ENCODE measurements around the gene SPAG16. TPM values are rescaled to one million over a fixed set of nuclear protein-coding genes. Genes with fewer than 3 reads are reported as not detected.

The SPAG16 gene
- total and polyA plus RNA-seq, 2 donors (not counting 1 experiment from before 2014, with no cell fraction given) = 24.1 to 36.8 TPM

- Histone ChIP-seq H4K20me1 (ENCODE audit: control insufficient read depth, extremely low read depth, insufficient read depth, low read length) (no peaks in the 10 kb centered on the region), H3K36me3 (ENCODE audit: control insufficient read depth, insufficient read depth, low read length) (no peaks in the 10 kb centered on the region), H3K9ac (ENCODE audit: insufficient read depth, low read length) (no peak overlapping the region), H3K4me1 (ENCODE audit: control insufficient read depth, extremely low read depth, insufficient read depth, low read length) (no peaks in the 10 kb centered on the region), H3K9me3 (ENCODE audit: control insufficient read depth, insufficient read depth, low read depth, low read length) (no peaks in the 10 kb centered on the region), H3K4me3 (replicated peaks in 1 of 4; ENCODE audit: control extremely low read depth in 1 of 4, insufficient read depth in 1 of 4, low read depth in 3 of 4, low read length in 4 of 4) (no peak overlapping the region), H3K27ac (ENCODE audit: insufficient read depth, low read length) (no peak overlapping the region), H3K4me2 (ENCODE audit: extremely low read depth, insufficient read depth, low read length) (no peak overlapping the region), H3K79me2 (ENCODE audit: control insufficient read depth, insufficient read depth, low read length) (no peaks in the 10 kb centered on the region), H3K27me3 (ENCODE audit: control insufficient read depth, insufficient read depth, low read length) (no peaks in the 10 kb centered on the region), H2AFZ (ENCODE audit: low read length) (no peak overlapping the region)
- TF ChIP-seq CTCF (conservative IDR thresholded peaks at IDR 0.05 in 1 of 2, IDR thresholded peaks at IDR 0.05 in 1 of 2; ENCODE audit: low read depth in 1 of 2, low read length in 2 of 2) (no peak), EZH2 (IDR thresholded peaks at IDR 0.05; ENCODE audit: low read length, missing control alignments) (no peak)
- no peak for DNase-seq (ENCODE audit: low read depth in 2 of 2)
Measured at GRCh38 chr2:214217599-214217998, 933.3 kb downstream of the SPAG16 start.

- Histone ChIP-seq H3K4me3 (replicated peaks in 1 of 4; ENCODE audit: control extremely low read depth in 1 of 4, insufficient read depth in 1 of 4, low read depth in 3 of 4, low read length in 4 of 4) (no peak overlapping the region), H3K4me2 (ENCODE audit: extremely low read depth, insufficient read depth, low read length) (no peak overlapping the region), H3K4me1 (ENCODE audit: control insufficient read depth, extremely low read depth, insufficient read depth, low read length) (no peaks in the 10 kb centered on the region), H3K27me3 (ENCODE audit: control insufficient read depth, insufficient read depth, low read length) (no peaks in the 10 kb centered on the region), H4K20me1 (ENCODE audit: control insufficient read depth, extremely low read depth, insufficient read depth, low read length) (no peaks in the 10 kb centered on the region), H3K36me3 (ENCODE audit: control insufficient read depth, insufficient read depth, low read length) (no peaks in the 10 kb centered on the region), H3K9ac (ENCODE audit: insufficient read depth, low read length) (no peak overlapping the region), H3K27ac (ENCODE audit: insufficient read depth, low read length) (no peak overlapping the region), H3K9me3 (ENCODE audit: control insufficient read depth, insufficient read depth, low read depth, low read length) (no peaks in the 10 kb centered on the region), H2AFZ (ENCODE audit: low read length) (no peak overlapping the region), H3K79me2 (ENCODE audit: control insufficient read depth, insufficient read depth, low read length) (no peaks in the 10 kb centered on the region)
- TF ChIP-seq CTCF (conservative IDR thresholded peaks at IDR 0.05 in 1 of 2, IDR thresholded peaks at IDR 0.05 in 1 of 2; ENCODE audit: low read depth in 1 of 2, low read length in 2 of 2) (no peak), EZH2 (IDR thresholded peaks at IDR 0.05; ENCODE audit: low read length, missing control alignments) (no peak)
- no peak for DNase-seq (ENCODE audit: low read depth in 2 of 2)
Measured at GRCh38 chr2:214220251-214220650, 936.0 kb downstream of the SPAG16 start.

GRCh38 chr2:214226061-214226460 lies 941.8 kb downstream of the SPAG16 start:
- no peak overlapping the region for H3K9ac ChIP-seq (ENCODE audit: insufficient read depth, low read length)
- H4K20me1 ChIP-seq (ENCODE audit: control insufficient read depth, extremely low read depth, insufficient read depth, low read length) = no peaks in the 10 kb centered on the region
- H3K27me3 ChIP-seq (ENCODE audit: control insufficient read depth, insufficient read depth, low read length) = no peaks in the 10 kb centered on the region
- DNase-seq (ENCODE audit: low read depth in 2 of 2) = peak in 1 of 2 donors; percentile 22
- H3K27ac ChIP-seq (ENCODE audit: insufficient read depth, low read length) = no peak overlapping the region
- no peak overlapping the region for H3K4me2 ChIP-seq (ENCODE audit: extremely low read depth, insufficient read depth, low read length)
- no peaks in the 10 kb centered on the region for H3K9me3 ChIP-seq (ENCODE audit: control insufficient read depth, insufficient read depth, low read depth, low read length)
- no peaks in the 10 kb centered on the region for H3K4me1 ChIP-seq (ENCODE audit: control insufficient read depth, extremely low read depth, insufficient read depth, low read length)
- no peaks in the 10 kb centered on the region for H3K36me3 ChIP-seq (ENCODE audit: control insufficient read depth, insufficient read depth, low read length)
- TF ChIP-seq CTCF (conservative IDR thresholded peaks at IDR 0.05 in 1 of 2, IDR thresholded peaks at IDR 0.05 in 1 of 2; ENCODE audit: low read depth in 1 of 2, low read length in 2 of 2) = no peak
- TF ChIP-seq EZH2 (IDR thresholded peaks at IDR 0.05; ENCODE audit: low read length, missing control alignments) = no peak
- no peaks in the 10 kb centered on the region for H3K79me2 ChIP-seq (ENCODE audit: control insufficient read depth, insufficient read depth, low read length)
- H3K4me3 ChIP-seq (replicated peaks in 1 of 4; ENCODE audit: control extremely low read depth in 1 of 4, insufficient read depth in 1 of 4, low read depth in 3 of 4, low read length in 4 of 4) = no peak overlapping the region
- H2AFZ ChIP-seq (ENCODE audit: low read length) = no peak overlapping the region

Measured in fibroblast of lung (primary cell).